HG03103 (cell line): ENCODE data around the gene MIB1.
"Not testable (repeated sequence)": the region's sequence is repeated elsewhere in the genome, so short reads cannot be mapped to it uniquely, and the experiment has no call there.

Source experiments
- ATAC-seq: cut with Tn5 transposase; IDR thresholded peaks from one replicate; pipeline ENCODE4 v1.9.1; 2021; ENCODE audit warnings: low read depth; ENCODE audit not compliant: unreplicated experiment

MIB1 gene

DNA sequence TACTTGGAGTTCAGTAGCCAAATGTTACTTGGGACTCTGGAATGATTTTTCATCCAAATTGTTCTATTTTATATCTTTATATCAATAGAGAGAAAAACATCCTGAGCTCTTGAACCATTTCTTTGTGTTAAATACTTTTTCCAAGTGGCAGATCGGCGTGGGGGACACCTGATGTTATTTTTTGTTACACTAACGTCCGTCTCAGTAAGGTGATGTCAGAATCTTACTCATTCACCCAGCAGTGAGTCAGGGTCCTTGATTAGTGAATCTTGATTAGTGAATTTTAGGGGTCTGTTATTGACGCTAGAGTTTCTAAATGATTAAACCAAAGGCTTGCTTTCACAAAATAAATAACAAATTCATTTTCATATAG lies 1.7 kb downstream of the MIB1 start:
- ATAC-seq, result no peak

DNA sequence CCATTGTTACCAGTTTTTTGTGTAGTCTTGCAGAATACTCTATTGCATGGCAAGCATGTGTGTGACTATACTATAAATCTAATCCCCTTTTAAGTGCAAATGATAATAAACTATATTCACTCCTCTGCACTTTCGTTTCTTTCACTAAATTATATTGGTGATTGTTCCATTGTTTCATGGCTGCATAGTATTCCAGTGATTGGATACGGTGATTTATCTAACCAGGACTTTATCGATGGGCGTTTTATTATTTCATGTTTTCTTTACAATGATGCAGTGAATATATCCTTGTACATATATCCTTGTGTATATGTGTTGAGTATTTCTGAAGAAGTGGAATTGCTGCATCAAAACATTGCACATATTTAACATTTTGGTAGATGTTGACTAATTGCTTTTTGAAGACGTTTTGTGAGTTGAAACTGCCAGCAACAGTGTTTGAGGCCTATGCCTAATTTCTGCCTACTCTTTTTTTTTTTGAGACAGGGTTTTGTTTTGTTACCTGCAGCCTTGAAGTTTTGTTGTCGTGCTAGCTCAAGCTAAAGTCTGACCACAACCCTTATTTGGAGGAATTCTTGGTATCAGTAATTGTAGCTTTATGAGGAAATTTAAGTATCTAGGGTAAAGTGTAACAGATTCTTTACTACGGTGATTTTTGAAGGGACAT lies 2.7 kb downstream of the MIB1 start:
- no peak for ATAC-seq

DNA sequence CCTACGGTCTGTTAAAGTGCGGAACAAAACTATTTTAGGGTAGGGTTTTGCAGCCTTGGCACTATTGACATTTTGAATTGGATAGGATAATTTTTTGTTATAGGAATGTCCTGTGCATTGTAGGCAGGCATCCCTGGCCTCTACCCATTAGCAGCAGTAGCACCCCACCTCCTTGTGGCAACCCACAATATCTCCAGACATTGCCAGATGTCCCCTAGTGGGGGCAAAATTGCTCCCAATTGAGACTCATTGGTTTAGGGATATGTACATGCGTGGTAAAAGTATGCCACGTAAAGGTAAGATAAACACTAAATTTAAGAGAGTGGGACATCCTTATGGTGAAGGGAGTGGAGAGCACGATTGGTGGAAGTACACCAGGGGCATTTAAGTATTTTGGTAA lies 4.6 kb downstream of the MIB1 start:
- no peak for ATAC-seq

DNA sequence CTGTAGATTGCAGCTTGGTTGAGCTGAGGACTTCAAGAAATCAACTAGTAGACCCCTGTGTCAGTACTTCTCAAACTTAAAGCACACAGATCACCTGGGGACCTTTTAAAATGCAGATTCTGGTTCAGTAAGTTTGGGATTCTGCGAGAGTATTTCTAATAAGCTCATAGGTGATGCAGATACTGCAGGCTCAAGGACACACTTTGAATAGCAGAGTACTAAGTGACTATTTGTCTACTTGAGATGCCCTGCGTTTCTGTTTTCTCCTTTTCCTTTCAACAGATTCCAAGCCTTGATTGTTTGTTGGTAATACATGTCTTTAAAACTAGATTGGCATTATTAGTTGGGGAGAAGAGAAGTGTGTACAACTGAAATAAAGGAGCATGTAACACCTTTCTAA lies 6.7 kb downstream of the MIB1 start:
- no peak for ATAC-seq

DNA sequence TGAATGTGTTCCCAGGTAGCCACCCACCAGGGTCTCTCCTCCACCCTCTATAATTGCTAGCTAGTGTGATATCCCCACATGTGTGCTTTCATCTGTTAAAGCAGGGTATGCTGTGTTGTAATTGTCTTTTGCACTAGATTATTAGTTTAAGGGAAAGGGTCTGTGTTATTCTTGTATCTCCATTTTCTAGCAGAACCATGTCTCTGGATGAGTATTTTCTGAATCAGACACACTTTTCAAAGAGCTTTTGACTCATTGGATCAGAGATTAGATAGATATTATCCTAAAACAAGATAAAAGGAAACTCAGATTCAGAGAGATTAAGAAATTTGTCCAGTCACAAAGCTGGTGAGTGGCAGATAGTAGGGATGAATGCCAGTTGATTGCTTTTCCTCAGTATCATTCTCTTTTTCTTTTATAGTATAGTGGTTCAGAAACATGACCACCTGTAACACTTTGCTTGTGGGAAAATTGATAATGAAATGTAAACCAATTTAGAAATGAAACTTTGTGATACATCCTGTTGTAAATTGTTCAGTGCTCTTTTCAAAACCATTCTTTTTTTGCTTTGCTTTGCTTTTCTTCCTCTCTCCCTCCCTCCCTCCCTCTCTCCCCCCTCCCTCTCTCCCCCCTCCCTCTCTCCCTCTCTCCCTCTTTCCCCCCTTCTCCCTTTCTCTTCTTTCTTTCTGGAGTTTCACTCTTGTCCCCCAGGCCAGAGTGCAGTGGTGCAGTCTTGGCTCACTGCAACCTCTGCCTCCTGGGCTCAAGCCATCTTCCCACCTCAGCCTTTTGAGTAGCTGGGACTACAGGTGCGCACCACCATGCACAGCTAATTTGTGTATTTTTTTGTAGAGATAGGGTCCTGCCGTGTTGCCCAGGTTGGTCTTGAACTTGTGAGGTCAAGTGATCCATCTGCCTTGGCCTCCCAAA lies 7.4 kb downstream of the MIB1 start:
- ATAC-seq, result no peak

DNA sequence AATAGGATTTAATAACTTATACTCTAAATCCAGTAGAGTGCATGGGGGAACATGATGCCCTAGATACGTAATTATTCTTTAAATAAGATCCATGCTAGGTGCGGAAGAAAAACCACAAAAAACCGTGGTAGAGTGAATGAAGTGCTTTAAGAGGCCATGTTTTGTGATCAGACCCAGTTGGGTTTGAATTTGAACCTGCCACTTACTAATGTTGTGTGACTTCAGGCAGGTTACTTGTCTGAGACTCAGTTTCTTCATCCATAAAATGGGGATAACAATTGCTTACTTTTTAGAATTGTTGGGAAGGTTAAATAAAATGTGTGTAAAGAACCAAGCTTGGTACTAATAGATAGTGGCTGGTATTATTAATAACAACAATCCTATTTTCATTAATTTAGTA lies 17.2 kb downstream of the MIB1 start:
- ATAC-seq, result no peak

DNA sequence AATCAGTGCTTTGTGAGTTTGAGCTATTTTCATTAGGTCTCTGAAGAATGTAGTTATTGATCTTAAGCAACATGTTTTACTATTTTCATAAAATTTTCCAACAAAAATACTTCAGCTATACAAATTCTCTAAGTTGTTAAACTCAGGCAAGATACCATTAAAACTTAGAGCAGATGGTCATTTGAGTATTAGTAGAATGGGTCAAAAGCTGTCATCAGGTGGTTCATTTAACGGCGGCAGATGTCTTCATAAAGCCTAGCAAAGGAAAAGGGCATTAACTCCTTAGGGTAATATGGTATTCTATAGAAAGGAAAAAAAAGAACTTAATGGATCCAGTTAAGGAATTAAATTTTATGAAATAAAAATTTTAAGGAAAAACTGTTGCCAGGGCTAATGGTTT lies 19.2 kb downstream of the MIB1 start:
- no peak for ATAC-seq

DNA sequence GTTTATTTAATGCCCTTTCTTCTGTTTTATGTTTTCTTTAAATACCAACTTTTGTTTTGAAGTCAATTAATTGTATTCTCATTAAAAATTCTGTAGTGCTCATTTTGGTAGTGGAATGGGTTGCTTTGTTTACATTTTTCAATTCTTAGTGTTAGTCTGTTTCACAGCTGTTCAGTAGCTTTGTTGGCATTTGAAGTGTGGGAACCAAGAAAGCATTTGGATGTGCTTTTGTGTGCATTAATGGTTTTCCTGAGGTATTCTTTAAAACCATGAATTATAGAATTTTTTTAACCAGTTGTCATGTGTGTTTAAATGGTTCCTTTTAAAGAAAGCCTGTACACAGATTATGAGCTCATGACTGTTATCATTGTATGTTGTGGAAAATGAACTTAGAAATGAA lies 19.7 kb downstream of the MIB1 start:
- no peak for ATAC-seq

DNA sequence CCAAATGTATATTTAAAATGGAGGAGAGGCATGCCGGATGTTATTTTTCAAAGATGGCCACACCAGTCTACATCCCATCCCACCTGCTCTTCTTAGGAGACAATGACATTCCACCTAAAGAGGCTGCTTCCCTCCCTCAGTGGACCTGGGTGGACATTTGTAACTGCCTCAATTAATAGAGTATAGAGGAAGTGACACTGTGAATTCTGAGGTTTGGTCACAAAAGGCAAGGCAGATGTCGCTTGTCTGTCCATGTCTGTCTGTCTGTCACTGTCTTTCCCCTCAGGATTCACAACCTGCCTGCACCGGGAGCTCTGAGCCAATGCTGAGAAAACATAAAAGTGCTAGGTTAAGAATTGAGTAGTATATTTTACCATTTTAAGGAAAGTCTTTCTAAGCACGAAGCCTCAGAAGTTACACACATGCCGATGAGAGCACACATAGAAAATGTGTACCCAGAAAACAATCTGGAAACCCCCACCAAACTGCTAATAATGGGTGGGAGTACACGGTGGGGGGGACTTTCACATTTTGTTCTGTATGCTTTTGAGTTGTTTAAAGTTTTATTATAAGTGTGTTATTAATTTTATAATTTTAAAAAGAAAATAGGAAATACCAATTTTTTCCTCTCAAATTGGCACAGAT lies 21.0 kb downstream of the MIB1 start:
- no peak for ATAC-seq

DNA sequence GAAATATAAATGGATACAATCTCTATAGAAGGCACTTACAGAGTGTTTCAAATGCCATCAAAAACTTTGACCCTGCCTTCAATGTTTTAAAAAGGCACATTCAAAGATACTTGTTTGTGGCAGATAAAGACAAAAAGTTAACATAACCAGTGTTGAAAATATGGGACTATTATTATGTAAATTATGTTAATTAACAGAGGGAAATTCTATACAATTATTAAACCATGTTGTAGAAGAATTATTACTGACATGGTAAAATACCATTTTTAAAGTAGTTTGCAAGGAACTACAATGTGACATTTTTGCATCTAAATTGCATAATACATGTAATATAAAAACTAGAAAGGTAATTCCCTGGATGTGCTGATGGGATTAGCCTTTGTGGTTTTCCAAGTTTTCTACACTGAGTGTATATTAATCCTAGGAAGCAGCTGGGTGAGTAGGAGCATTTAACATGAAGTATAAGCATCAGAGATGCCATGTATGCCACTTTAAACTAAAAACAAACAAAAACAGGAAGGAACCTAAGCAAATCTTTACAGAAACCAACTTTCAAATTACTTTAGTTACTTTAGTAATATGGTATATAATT lies 21.7 kb downstream of the MIB1 start:
- no peak for ATAC-seq

DNA sequence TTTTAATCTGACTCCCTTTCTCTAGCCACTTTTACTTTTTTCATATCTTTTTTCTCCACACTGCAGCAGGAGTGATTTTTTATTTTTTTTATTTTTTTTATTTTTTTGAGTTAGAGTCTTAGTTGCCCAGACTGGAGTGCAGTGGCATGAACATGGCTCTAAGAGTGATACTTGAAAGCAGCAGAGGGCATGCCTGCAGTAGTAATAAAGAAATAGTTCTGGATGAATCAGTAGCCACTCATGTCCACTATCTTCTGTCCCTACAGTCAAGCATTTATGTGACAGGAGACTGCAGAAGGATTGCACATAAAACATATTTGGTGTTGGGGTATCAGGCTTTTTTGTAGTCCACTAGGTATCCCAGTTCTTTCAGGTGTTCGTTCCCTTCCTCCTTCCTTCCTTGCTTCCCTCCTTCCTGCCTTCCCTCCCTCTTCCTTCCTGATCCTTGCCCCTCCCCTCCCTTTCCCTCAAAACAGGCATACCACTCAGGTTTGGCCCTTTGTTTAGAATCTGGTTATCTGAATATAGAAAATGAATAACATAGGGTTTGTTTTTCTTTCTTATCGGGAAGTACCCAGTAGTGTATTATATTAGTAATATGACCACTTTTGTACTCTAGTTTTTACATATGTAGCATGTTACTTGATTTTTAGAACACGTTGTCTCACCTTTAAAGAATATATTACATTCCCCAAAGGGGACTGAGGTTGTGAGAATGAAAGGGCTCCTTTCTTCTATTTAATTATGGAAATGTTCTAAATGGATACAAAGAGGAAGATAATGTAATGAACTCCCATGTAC lies 23.5 kb downstream of the MIB1 start:
- no peak for ATAC-seq

DNA sequence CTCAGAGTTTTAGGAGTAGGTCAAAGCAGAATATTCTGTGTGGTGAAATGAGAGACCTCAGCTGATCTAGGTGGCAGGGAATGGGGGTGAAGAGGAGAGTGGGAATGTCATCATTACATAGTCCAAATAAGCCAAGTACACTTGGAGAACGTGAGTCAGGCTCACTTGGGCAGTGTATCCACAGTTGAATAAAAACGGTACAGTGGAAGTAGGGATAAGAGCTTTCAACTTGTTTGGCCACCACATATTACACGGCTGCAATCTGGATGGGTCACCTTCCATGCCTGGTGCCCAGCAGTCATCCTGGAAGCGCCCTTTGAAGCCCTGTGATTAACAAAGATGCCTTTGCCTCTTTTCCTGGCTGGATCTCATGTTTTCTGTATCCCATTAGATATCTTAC lies 28.6 kb downstream of the MIB1 start:
- ATAC-seq, result no peak

DNA sequence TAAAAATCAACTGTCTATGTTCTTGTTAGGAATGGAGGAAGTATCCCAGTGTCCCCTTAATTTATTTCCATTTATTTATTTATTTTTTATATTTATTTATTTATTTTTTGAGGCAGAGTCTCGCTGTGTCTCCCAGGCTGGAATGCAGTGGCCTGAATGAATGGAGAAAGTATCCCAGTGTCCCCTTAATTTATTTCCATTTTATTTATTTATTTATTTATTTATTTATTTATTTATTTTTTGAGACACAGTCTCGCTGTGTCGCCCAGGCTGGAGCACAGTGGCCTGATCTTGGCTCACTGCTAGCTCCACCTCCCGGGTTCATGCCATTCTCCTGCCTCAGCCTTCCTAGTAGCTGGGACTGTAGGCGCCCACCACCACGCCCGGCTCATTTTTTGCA lies 34.1 kb downstream of the MIB1 start:
- ATAC-seq, result no peak

DNA sequence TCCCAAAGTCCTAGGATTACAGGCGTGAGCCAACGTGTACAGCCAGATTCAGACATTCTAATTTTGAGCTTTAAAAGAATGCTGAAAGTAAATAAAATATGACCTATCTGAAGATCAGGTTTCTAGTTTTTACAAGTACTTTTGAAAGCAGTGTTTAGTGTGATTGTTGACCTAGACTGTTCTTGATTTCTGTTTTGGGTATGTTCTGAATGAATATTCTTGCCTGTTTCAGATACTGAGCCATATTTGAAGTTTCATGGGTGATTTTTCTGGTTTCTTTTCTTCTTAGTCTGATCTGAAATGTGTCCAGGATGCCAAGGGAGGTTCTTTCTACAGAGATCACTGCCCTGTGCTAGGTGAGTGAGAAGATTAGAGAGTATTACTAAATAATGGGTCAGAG lies 37.2 kb downstream of the MIB1 start:
- no peak for ATAC-seq

DNA sequence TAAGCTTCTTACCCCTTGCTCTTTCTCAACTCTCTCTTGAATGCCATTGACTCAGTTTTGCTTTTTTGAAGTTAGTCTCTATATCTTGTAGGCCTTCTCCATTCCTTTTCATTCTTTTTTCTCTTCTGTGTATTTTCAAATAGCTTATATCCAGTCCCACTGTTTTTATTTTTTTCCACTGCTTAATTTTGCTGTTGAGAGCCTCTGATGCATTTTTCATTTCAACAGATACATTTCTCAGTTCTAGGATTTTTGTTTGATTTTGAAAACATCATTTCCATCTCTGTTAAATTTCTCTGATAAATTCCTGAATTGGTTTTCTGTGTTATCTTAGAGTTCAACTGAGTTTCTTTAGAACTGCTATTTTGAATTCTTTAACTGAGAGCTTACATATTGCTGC lies 45.9 kb downstream of the MIB1 start:
- ATAC-seq, result no peak

DNA sequence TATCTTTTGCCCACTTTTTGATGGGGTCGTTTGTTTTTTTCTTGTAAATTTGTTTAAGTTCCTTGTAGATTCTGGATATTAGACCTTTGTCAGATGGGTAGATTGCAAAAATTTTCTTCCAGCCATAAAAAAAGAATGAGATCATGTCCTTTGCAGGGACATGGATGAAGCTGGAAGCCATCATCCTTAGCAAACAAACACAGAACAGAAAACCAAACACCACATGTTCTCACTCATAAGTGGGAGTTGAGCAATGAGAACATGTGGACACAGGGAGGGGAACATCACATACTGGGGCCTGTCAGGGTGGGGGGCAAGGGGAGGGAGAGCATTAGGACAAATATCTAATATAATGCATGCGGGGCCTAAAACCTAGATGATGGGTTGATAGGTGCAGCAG lies 55.5 kb downstream of the MIB1 start:
- not testable (repeated sequence) for ATAC-seq

DNA sequence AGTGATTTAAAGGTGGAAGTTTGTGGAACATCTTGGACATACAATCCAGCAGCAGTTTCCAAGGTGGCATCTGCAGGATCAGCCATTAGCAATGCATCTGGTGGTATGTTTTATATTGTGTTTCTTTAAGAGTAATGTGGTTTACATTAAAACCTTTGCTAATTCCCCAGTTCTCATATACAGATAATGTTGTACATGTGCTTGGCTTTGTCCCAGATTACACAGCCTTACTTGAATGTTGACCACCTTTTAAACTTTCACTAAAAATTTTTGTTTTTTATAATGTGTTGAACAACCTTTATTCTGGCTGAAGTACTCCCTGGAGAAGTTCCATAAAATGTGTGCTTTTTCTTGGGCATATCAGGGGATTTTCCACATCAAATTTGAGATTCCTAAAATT lies 57.5 kb downstream of the MIB1 start:
- no peak for ATAC-seq

DNA sequence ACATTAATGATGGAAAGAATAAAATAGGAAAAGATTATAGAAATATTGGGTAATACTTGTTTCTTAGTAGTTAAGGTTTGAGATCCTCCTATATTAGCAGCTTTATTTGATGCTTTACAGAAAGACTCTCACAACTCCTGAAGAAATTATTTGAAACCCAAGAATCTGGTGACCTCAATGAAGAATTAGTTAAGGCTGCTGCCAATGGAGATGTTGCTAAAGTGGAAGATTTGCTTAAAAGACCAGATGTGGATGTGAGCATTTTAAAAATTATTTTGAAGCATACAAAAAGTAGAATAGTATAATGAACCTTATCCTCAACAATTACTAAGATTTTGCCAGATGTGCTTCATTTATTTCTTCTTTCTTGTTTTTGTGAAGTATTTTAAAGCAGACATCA lies 59.1 kb downstream of the MIB1 start:
- no peak for ATAC-seq

DNA sequence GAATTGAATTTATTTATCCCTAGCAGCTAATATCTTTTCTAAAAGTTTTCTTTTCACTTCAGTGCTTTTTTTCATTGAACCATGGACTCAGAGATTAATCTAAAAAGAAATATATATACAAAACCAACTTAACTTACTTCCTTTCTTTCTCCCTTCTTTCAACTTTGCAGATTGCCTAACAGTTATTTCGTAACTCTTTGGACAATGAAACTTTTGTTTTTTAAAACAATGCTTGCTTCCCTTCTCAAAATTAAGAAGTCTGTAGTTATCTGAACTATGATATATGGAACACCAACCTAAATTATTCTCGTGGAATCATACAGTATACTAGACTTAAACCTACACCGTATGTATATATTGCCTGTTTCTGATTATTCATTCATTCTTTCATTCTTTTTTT lies 62.9 kb downstream of the MIB1 start:
- no peak for ATAC-seq

DNA sequence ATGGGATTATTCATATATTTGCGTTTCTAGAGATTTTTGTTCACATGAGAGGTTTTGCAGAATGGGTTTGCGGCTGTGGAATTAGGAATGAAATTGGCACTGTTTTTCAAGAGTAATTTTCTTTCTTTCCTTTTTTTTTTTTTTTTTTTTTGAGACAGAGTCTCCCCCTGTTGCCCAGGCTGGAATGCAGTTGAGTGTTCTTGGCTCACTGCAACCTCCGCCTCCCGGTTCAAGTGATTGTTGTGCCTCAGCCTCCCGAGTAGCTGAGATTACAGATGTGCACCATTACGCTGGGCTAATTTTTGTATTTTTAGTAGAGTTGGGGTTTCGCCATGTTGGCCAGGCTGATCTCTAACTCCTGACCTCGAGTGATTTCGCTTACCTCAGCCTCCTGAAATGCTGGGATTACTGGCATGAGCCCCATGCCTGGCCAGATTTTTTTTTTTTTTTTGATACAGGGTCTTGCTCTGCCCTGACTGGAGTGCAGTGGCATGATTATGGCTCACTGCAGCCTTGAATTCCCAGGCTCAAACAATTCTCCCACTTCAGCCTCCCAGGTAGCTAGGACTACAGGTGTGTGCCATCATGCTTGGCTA lies 65.3 kb downstream of the MIB1 start:
- no peak for ATAC-seq
